GM12875 (cell line): ENCODE measurements around the gene POGK.
"Not testable (repeated sequence)": the region's sequence is repeated elsewhere in the genome, so short reads cannot be mapped to it uniquely, and the experiment has no call there.

Source experiments
- H3K4me3 ChIP-seq: one replicate; pipeline ENCODE4 v1.5.1; 2011; ENCODE audit warnings: low read depth, low read length, control low read depth
- CTCF ChIP-seq: IDR thresholded peaks from 2 replicates; pipeline ENCODE4 v1.5.1; 2011; ENCODE audit warnings: low read depth, mild to moderate bottlenecking, control low read depth, inconsistent platforms, low read length, moderate library complexity, borderline replicate concordance; ENCODE audit not compliant: insufficient read depth

Gene POGK

DNA sequence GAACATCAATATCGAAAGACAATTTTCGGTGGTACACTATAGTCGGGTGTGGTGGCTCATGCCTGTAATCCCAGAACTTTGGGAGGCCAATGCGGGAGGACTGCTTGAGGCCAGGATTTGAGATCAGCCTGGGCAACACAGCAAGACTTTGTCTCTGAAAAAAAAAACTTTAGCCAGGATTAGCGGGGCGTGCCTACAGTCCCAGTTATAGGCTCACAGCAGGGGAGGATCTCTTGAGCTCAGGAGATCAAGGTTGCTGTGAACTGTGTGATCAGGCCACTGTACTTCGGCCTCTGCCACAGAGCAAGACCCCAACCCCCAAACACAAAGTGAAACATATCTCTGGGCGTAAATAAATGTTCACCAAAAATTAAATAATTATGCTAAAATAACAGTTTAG, 35.2 kb downstream of the POGK start:
- no peak for TF ChIP-seq CTCF
- H3K4me3 ChIP-seq, result no peak overlapping the region

GRCh38 chr1:166875302-166875733, 36.0 kb downstream of the POGK start:
- H3K4me3 ChIP-seq, result peak overlapping the region; percentile 80

DNA sequence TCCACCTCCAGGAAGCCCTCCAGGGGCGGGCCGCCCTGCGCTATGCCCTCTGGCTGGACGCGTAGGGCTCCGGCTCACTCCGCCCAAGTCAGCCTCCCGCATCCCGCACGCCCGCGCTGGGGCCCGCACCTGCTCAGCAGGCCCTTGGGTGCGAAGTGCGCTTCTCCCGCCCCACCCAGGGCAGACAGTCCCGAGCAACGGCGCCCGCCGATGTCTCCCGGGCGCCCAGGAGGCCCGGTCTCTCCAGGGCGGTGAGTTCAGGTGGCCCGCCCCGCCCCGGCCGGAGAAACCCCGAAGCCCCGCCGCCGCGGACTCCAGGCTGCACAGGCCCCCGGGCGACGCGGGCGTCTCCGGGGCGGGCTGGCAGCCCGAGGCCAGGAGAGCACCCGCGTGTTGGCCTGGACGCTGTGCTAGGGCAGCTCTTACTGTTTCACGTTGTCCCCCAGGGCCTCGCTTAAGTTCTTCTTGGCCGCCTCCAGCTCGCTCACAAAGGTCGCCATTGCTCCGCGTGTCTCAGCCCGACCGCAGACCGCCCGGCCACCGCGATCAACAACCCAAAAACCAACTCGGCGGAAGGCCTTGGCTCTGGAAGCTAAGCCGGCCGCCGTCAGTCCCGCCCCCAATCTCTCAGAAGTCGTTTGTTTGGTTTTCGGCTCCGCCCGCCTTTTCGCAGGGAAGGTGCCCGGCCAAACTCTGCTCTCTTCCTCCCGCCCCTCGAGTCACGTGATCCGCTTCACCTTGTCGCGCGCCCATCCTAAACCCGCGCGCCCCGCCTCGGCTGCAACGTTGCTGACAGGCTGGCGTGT, 36.7 kb downstream of the POGK start, which contains the start of gene TADA1:
Gene TADA1, minus strand, starts transcription at position 531 of the 806 bp plus-strand sequence. Its CDS starts 31 bp downstream, at position 500.
- H3K4me3 ChIP-seq, result peak within 1 kb of the TSS; percentile 80
- no peak for TF ChIP-seq CTCF

More at GRCh38 chr1:166875302-166875733, 36.0 kb downstream of the POGK start:
- TF ChIP-seq CTCF, result no peak

DNA sequence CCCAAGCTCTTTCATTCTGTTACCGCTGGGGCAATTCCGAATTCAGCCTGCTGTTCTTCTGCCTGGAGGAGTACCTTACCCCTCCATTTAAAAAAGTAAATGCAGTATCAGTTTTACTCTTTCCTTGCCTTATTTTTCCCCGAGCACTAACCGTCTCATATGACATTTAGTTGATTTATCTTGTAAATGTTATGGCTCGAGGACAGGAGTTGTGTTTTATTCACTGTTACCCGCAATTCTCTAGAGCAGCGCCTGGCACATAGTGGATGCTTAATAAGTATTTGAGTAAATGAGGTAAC, 37.2 kb downstream of the POGK start:
- no peak for TF ChIP-seq CTCF
- peak overlapping the region; percentile 28 for H3K4me3 ChIP-seq

GRCh38 chr1:166878173-166878917, 39.1 kb downstream of the POGK start:
- not testable (repeated sequence) for H3K4me3 ChIP-seq

GRCh38 chr1:166882893-166883292, 43.6 kb downstream of the POGK start:
- H3K4me3 ChIP-seq, result no peak overlapping the region
- no peak for TF ChIP-seq CTCF

- peak; percentile 80 for TF ChIP-seq CTCF
- H3K4me3 ChIP-seq, result no peak overlapping the region
Measured at GRCh38 chr1:166884040-166884642, 44.9 kb downstream of the POGK start.
